ENCODE results near the gene GIPC2.
"Not testable (repeated sequence)": the region's sequence is repeated elsewhere in the genome, so short reads cannot be mapped to it uniquely, and the experiment has no call there.

GIPC2 gene

DNA sequence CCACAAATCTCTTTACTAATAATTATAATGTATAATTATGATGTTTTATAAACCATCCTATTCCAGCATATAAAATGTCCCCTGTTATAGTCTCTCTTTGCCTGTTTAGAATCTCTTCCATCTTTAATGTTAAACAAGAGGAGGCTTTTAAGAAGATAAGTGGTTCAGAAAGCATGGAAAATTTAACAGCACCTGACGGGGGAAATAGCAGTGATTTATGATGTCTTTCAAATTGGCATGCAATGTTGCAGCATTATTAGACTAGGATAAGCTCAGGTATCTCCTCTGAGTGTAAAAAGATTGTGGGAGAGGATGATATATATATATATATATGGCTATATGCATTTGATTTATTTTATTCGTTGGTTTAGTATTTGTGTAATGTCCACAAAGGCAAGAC is 24.4 kb downstream of the GIPC2 start:
- DNase-seq: no peak

DNA sequence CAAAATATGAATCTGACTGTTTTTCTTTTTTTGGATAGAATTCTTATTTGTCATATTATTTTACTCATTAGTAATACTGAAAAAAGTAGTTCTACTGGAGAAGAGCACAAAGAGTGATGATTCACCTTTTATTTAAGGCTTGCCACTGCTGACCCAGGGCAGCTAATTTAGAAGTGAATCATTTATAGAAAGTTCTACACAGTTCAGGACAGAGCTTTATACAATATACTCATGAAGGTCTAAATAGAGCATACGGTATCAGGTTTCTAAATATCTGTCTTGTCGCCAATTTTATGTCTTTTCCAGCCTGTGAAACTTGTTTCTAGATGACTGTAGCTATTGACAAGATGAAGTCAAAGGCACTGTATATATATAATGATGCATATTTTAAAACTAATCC is 25.0 kb downstream of the GIPC2 start:
- DNase-seq: no peak

DNA sequence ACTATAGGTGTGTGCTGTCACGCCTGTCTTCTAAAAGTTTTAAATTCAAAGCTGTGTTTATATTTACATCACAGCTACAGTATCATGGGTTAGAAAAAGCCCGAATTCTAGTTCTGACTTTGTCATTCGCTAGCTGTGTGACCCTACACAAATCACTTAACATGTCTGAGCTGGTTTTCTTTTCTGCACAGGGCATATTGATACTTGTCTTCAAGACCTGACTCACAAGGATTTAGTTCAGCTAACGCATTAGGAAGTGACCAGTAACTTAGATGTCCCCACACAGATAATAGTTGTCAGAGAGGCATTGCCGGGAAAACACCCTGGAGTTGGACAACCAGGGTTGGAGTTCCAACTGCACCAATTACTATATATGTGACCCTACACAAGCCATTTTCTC is 25.9 kb downstream of the GIPC2 start:
- no peak for DNase-seq

DNA sequence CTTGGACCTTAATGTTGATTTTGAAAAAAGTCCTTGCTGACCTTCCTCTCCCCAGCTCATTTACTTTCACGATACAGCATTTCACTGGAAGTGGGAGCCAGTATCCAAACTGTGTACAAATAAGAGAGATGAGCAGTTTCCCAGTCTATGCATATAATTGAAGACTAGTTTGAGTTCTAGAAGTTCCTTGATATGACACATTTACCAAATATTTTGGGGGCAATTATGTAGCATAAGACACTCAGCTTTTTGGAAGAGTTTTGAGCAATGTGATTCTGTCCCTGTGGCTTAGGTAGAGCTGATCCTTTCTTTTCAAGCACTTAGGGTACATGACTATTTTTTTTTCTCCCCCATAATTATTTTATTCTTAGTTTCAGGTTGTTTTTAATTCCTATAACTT is 26.4 kb downstream of the GIPC2 start:
- DNase-seq: no peak

DNA sequence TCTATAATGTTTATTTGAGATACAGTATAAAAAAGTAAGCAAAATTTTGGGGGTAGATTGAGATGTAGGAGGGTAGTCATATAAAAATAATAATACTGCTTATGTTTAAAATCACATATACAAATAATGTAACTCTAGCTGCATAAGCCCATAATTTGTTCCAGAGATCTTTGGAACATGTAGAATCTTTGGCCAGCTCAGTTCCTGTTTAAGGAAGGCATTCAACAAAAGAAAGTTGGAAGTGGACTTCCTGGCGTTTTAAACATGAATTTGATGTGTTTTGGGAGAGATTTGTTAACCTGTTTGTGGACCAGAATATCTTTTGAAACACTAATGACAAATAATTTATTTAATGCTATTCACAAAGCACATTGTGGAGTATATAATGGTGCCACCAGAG is 27.7 kb downstream of the GIPC2 start:
- DNase-seq: no peak

DNA sequence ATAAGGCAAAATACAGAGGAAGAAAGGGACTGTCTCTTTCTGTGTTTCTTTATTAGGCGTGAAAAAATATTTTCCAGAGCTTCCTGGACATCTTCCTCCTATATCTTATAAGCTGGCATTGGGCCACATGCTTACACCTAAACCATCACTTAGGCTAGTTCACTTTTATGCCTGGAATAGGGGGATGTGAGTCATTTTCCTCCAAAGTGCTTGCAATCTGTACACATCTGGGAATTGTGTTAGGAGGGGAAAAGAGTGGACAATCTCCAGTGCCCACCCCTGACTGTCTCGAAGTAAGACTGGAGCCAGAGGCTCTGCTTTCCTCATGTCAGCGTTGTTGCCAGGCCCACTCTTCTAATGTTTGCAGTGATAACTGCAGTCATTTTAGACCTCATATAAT is 29.9 kb downstream of the GIPC2 start:
- no peak for DNase-seq

DNA sequence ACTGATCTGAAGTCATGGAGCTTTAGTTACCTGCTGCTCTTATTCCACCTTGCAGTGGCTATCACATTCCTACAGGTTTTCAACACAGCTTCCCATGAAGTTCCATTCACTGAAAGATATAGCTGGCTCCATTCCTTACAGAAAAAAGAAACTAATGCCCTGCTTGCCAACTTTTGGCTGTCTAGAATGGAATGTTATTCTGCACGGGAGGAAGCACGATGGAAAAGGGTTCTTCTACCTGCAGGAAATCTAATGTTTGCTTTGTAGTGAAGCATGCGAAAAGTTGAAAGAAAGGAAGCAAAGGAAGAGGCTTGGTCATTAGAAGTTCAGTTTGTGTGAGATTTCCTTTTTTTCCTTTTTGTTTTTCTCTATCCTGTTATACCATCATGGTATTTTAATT is 32.6 kb downstream of the GIPC2 start:
- no peak for DNase-seq

DNA sequence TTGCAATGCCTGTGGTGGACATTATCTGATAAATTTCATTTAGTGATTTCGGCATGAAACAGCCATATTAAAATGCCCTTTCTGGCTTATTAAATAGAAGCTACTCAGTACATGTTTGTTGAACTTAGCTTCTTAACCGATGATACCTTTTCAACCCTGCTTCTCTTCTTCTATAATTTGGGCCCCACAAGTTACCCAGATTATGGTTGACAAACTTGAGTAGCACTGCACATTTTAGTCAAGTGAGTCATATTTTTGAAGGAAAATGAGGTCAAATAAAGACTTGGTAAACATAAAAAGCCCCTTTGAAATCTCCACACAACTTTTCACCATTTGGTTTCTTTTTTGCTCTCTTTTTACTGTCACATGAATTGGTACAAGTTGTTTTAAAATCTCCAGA is 33.8 kb downstream of the GIPC2 start:
- DNase-seq: no peak

DNA sequence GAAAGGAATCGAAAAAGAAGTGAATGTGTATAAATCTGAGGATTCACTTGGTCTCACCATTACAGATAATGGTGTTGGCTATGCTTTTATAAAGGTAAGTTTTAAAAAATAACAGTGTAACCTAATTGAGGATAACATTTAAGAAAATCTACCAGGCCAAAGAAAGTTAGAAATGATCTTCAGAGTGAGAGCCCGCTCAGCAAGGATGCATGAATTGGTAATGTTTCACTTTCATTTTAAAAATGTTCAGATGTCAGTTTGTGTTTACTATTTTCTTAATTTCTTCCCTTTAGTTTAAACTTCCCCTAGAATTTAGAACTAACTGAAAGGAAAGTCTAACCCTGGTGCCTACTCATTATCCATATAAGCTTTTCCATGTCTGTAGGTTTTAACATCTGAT is 35.0 kb downstream of the GIPC2 start:
- no peak for DNase-seq

DNA sequence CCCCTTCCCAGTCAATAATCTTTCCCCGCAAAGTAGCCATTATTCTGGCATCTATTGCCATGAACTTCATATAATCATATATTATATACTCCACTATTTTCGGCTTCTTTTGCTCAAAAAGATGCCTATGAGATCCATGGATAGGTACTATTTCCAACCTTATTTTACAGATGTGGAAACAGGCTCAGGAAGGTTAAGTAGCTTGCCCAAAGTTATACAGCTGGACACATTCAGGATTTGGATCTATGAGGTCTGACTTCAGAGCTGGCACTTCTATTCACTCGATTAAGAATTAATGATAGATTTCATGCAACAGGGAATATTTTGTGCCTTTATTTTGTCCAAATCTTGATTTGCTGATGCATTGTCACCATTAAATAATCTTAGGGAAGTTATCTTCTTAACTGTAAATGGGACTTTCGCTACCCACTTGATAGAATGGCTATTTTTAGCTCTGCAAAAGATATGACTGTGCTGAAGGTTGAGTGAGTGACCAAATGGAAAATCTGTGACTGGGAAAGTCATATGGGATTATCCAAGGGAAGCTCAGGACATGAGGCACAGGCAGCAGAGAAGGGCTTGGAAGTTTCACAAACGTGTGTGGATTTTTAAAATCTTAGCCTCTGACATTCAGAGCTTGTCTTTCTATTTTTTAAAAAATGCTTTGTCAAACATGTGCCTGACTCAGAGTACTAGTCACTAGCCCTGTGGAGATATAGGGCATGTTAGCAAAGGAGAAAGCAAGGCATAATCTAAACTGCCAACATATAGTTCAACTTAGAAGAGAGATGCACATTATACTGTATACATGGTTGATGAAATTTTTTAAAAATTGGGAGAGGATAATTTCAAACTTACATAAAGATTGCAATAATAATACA is 36.5 kb downstream of the GIPC2 start:
- no peak for DNase-seq

DNA sequence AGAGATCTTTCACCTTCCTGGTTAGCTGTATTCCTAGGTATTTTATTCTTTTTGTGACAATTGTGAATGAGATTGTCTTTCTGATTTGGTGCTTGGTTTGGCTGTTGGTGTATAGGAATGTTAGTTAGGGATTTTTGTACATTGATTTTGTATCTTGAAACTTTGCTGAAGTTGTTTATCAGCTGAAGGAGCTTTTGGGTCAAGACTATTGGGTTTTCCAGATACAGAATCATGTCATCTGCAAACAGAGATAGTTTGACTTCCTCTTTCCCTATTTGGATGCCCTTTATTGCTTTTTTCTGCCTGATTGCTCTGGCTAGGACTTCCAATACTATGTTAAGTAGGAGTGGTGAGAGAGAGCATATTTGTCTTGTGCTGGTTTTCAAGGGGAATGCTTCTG is 38.9 kb downstream of the GIPC2 start:
- DNase-seq: not testable (repeated sequence)

DNA sequence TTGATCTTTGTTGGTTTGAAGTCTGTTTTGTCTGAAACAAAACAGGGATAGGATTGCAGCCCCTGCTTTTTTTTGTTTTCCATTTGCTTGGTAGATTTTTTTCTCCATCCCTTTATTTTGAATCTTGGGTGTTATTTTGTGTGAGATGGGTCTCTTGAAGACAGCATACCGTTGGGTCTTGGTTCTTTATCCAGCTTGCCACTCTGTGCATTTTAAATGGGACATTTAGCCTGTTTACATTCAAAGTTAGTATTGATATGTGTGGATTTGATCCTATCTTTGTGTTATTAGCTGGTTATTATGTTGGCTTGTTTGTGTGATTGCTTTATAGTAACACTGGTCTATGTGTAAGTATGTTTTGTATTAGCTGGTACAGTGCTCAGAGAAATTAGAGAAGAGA is 40.9 kb downstream of the GIPC2 start:
- no peak for DNase-seq

DNA sequence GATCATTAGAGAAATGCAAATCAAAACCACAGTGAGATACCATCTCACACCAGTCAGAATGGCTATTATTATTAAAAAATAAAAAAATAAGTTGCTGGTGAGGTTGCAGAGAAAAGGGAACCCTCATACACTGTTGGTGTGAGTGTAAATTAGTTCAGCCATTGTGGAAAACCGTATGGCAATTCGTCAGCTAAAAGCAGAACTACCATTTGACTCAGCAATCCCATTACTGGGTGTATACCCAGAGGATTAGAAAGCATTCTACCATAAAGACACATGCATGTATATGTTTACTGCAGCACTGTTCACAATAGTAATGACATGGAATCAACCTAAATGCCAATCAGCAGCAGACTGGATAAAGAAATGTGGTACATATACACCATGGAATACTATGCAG is 42.2 kb downstream of the GIPC2 start:
- DNase-seq: no peak

DNA sequence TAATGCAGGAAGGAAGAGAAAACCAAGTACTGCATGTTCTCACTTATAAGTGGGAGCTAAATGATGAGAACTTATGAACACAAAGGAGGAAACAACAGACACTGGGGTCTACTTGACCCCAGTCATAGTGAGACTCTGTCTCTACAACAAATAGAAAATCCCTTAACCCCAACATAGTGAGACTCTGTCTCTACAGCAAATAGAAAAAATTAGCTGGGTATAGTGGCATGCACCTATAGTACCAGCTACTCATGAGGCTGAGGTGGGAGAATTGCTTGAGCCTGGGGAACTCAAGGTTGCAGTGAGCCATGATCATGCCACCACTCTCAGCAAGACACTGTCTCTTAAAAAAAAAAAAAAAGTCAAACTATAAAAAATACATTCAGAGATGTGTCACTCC is 42.7 kb downstream of the GIPC2 start:
- DNase-seq: no peak

DNA sequence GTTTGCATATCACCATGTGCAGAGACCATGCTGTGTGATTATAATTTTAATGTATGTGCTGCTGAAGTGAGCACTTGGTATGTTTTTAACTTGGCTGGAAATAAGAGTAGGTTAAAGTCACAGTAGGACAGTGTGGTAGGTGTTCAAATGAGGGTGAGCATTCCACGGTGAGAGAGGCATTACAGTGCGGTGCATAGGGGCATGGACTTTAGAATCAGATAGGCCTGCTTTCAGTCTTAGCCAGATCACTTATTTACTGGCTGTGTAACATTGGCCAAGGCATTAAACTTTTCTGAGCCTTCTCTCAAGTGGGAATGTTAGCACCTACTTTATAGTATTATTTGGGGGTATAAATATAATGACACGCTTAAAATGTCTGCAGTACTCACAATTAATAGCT is 43.2 kb downstream of the GIPC2 start:
- no peak for DNase-seq

DNA sequence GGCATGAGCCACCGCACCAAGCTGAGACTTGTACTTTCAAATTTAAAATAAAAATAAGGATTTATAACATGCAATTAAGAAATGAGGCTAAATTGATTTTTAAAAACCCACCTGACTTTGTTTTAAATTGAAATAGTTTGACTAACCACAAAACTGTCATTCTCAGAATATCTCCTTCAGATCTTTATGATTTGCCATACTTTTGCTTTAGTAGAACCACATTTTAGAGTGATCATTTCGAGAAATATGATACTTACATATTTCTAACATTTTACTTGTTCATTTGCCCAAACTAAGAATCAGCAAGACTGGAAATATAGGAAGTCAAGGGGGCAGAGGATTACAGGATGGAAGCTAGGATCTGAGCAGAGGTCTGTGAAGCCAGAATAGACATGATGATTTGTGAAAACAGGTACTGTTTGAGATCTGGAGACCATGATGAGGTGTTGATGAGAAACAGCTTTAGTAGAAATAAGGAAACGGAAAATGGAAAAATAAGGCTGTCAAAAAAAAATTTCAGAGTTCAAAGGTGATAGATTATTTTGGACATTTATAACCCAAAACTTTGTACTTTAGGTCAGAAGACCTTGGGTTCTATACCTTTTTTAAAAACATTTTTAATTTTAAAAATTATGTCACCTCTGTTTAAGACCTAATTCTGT is 44.8 kb downstream of the GIPC2 start:
- DNase-seq: no peak

DNA sequence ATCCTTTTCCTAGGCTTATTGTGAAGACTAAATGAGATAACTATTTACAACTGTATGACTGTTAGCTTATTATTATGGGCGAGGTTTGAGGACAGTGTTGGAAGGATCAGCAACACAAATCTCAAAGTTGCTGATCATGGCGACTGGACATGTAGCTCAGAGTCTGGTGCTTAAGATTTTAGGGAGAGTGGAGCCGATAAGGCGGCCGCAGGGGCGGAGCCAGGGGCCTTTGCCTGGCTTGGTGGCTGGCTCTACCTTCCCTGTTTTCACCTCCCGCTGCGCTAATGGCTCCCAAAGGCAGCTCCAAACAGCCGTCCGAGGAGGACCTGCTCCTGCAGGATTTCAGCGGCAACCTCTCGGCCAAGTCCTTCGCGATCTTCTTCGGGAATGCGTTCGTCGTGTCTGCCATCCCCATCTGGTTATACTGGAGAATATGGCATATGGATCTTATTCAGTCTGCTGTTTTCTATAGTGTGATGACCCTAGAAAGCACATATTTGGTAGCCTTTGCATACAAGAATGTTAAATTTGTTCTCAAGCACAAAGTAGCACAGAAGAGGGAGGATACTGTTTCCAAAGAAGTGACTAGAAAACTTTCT is 45.5 kb downstream of the GIPC2 start:
- DNase-seq: no peak

DNA sequence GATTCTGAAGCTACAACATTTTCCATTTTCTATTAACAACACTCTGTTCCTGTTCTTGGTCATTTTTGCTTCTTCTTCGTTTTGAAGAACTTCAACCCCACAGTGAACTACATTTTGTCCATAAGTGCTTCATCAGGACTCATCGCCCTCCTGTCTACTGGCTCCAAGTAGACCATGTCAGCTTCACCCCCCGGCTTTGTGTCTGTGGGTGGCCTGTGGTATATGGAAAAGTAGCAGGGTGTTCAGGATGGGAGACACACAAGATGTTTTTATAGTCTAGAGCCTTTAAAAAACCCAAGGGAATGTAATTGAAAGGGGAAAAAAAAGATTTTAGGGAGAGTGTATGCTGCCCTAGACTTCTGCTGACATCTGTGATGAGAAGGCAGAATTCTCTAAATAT is 46.1 kb downstream of the GIPC2 start:
- DNase-seq: no peak

DNA sequence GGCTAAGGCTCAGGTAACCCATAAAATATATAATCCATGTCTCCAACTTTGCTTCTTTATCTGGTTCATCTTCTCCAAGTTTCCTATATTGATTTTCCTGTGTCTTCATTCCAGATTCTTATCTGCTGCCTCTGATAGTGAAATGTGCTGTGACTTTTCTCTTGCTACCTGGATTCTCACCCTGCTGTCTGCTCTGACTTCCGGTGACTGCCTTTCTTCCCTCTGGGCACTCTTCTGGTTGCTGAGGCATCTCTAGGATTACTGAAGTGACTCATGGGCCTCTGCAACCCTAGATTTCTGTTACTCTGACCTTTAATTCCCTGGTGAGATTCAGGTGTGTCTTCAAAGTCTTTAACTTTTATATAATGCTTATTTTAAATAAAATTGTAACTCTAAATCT is 46.9 kb downstream of the GIPC2 start:
- DNase-seq: no peak

DNA sequence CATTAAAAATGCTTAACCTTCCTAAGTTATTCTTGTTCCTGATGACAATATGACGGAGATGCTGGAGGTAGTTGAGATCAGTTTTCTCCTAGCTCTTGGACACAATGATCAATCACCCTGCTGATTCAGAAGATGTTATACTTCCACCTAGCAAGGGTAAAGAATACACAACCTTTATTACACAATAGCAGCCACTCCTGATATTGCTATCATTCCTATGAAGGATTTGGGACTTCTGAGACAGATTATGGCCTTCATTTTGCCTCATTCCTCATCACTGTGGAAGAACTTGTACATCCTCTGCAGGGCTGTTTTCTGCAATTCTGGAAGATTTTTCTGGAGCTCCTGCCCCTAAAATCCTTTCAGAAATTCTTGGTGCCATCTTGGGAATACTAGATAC is 47.8 kb downstream of the GIPC2 start:
- no peak for DNase-seq

DNA sequence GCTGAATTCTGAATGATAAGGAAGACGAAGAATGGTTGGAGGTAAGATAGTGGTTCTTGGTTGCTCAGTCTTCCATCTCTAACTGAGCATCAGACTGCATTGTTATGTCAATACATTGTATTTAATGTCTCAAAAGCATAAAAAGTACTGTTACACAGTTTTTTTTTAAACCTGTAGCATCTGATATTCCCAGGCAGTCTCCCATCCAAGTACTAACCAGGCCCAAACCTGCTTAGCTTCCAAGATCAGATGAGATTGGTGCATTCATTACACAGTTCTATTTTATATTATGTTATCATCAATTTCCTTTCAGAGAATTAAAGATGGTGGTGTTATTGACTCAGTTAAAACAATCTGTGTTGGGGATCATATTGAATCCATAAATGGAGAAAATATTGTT is 48.9 kb downstream of the GIPC2 start:
- no peak for DNase-seq

DNA sequence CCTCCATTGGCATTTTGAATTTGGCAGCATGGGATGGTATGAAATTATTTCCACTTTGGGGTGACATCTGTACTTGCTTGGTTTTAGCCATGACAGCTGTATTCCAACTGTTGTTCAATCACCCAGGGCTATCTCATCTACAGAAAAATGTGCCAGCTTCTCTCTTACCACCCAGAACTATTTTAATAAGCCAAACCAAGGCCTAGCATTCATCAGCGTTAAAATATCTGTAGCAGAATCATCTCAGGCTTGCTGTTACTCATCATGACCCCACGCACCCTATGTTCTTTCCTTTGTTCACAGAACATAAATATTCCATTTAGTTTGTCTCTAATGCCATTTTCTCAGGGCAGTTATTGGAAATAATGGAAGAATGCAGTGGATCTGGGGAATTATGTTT is 49.8 kb downstream of the GIPC2 start:
- no peak for DNase-seq

DNA sequence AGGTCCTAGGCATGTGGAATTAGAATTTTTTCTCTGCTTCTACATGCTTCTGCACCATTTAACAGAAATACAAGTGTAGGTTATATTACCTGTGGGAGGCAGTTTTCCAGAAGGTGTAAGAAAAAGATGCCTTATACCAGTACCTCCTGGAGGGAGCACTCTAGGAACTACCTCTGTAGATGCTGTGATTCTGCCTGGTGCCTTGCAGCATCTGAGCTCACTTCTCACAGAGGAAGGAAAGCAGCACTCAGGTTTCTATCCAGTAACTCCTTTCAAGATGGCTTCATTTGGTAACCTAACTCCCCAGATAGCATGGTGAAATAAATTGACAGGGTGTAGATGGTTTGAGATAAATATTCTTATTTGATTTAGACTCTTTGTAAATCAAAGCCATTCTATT is 50.3 kb downstream of the GIPC2 start:
- no peak for DNase-seq

DNA sequence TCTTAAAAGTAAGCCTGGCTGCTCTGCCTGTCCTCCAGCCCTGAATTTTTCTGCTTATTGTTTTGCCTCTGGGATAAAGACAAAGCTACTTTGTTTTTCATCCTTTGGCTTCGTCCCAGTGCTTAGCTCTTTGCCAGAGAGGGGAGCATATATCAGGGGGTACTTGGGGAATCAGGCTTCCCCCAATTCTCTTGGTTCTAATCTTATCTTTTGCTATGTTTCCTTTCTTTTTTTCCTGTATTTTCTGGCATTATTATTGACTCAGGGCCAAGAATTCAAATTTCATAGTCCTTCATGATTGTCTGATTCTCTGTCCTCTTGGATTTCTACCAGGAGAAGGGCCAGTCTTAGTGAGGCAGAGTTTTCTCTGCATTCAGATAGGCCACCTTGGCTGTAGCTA is 51.2 kb downstream of the GIPC2 start:
- no peak for DNase-seq

Data from activated CD4-positive, CD25-positive, alpha-beta regulatory T cell treated with anti-CD3 and anti-CD28 coated beads, Interleukin-2, amount 50 U/mL, for 72 hours (primary cell).